DMS153 treated with DMSO at 0.1 percent for 48 hours (cell line): ENCODE measurements around the gene MEIS2.

Experiments used
- DNase-seq: peaks from one replicate; lab custom pipeline; 2025; ENCODE audit not compliant: unreplicated experiment; lab: John Stamatoyannopoulos, UW

The MEIS2 gene

GRCh38 chr15:36882056-36882455 is 218.3 kb downstream of the MEIS2 start:
- no peak for DNase-seq

DNA sequence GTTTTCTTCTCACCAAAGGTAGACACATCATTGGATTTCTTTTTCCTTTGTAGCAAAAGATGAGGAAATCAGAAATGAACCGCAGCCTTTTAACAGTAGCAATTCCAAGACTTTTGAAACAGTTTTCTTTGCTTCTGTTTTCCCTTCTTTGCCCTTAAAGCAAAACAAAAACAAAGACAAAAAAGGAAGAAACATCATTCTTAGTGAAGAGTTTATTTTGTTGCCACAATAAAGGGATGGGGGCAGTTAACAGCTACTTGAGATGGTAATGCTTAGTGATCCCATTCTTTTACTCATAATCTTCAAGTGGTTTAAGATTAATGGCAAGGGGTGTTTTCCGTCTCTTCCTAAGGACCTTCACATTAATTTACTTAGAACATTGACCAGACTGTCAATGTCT is 218.8 kb downstream of the MEIS2 start:
- no peak for DNase-seq

GRCh38 chr15:36880913-36881460 is 219.4 kb downstream of the MEIS2 start:
- DNase-seq, result no peak

GRCh38 chr15:36880224-36880912 is 220.0 kb downstream of the MEIS2 start:
- no peak for DNase-seq

- DNase-seq, result no peak
Observed at GRCh38 chr15:36879568-36880222, 220.7 kb downstream of the MEIS2 start.

- no peak for DNase-seq
Observed at GRCh38 chr15:36878684-36879262, 221.6 kb downstream of the MEIS2 start.

- no peak for DNase-seq
Observed at GRCh38 chr15:36877796-36878683, 222.3 kb downstream of the MEIS2 start.

GRCh38 chr15:36877294-36877693 is 223.1 kb downstream of the MEIS2 start:
- DNase-seq, result no peak

GRCh38 chr15:36875740-36876334 is 224.5 kb downstream of the MEIS2 start:
- DNase-seq, result no peak

DNA sequence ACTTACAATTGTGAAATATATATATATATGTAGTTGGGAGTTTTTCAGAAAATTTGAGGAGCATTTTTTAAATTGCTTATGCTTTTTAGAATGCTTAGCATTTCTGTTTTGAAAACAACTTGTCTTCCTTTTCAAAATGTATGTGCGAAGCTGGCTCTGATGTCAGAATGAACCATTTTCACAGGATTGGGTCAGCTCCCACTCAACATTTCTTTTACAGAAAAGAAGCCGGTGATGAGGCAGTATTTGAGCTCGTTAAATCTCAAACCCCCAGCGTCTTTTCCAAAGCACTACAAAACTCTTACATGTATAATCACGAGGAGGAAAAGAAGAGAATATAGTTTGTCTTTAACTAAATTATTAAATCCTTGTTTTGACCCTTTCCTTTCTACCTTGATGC is 225.4 kb downstream of the MEIS2 start:
- DNase-seq, result no peak

DNA sequence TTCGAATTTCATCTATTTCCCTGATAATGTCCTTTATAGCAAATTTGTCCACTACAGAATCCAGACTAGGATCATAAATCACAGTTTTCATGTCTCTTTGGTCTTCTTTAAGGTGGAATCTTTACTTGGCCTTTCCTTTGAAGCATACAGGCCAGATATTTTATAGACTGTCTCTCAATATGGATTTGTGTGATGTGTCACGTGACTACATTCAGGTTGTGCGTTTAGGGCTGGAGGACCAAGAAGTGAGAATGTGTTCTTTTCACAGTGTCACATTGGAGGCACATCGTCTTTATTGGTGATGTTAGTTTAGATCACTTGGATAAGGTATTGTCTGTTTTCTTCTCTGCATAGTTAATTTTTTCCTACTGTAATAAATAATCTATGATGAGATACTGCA is 232.9 kb downstream of the MEIS2 start:
- DNase-seq, result no peak

DNA sequence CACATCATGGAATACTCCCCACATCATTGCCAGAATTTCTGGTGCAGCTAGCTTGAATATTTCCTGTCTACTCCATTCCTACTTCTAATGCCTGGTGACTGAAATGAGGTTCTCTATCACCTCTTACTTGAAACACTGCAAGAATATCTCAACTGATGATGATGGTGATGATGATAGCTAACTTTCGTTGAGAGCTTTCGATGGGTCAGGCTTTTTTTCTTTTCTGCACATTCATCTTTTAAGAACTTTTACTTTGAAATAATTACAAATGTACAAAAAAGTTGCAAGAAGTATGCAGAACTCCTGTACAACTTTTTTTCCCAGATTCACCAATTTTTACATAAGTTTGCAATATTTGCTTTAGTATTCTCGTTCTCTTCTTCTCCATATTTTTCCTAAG is 233.5 kb downstream of the MEIS2 start:
- no peak for DNase-seq

- no peak for DNase-seq
Observed at GRCh38 chr15:36863570-36863969, 236.8 kb downstream of the MEIS2 start.

- no peak for DNase-seq
Observed at GRCh38 chr15:36860792-36861191, 239.6 kb downstream of the MEIS2 start.

DNA sequence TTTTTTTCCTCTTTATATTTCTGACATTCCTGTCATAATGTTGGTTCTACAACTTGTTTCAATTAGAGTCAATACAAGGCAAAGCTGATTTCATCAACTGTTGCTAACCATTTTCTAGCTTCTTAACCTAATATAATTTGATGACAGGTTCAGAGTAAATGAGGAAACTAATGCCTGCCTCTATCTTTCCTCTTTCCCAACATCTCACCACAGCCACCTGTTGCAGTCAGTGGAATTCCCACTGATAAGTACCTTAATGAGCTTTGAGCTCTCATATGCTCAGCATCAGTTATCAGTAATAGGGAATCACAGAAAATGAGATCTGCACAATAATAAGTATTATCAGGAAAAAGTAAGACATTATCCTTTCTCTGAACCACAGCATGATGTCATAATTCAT is 241.9 kb downstream of the MEIS2 start:
- DNase-seq, result no peak

DNA sequence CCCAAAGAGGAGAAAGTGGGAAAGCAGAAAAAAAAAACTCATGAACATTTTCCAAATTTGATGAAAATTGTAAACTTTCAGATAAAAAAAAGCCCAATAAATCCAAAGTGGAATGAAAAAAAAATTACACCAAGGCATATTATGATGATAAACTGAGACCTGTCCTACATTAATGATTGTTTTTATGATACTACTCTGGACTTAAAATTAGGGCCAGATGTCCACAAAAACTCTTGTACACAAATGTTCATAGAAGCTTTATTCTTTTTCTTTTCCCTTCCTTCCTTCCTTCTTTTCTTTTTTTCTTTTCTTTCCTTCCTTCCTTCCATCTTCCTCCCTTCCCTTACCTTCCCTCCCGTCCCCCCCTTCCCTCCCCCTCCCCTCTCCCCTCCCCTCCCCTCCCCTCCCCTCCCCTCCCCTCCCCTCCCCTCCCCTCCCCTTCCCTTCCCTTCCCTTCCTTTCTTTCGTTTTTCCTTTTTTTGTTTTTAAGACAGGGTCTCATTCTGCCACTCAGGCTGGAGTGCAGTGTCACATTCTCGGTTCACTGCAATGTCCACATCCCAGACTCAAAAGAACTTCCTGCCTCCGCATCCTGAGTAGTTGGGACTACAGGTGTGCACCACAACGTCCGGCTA is 243.9 kb downstream of the MEIS2 start:
- DNase-seq, result no peak

DNA sequence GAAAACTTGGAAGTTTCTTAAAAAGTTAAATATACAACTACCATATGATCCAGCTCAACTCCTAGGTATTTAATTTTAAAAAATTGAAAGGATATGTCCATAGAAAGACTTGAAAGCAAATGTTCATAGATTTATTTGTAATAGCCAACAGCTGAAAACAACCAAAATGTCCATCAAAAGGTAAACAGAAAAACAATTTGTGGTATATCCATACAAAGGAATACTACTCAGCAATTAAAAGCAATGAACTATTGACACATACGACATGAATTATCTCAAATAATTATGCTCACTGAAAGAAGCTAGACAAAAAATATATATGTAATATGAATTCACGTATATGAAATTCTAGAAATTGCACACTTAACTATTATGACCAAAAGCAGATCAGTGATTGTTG is 249.5 kb downstream of the MEIS2 start:
- no peak for DNase-seq

DNA sequence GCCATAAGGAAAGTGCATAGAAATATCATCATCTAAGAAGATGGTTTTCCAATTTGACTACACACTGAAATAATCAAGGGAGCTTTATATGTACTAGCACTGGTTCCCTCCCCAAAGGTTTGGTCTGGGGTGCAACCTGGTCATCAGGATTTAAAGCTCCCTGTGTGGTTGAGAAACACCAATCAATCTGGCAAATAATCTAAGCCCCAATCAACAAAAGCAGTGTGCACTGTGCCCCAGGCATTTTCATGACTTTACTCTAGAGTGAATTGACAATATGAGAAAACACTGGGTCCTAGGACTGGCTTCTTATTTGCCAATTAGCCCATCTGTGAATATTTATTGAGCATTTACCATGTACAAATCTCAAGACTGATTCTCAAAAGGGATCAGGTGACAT is 255.1 kb downstream of the MEIS2 start:
- DNase-seq, result no peak

- DNase-seq, result peak; percentile 9
Observed at GRCh38 chr15:36844534-36844998, 255.8 kb downstream of the MEIS2 start.

GRCh38 chr15:36843822-36844221 is 256.5 kb downstream of the MEIS2 start:
- DNase-seq, result no peak
